Measurements from ENCODE around the gene PRH2.

Gene PRH2

GRCh38 chr12:10928746-10929286 lies at the start of gene PRH2:
PRH2 (plus strand) TSS chr12:10929236; CDS start chr12:10929274, 38 bp downstream.
- no peak for DNase-seq (ENCODE audit: low read depth)

GRCh38 chr12:10884086-10884725 lies 44.8 kb upstream of the PRH2 start, which contains the start of gene PRH1:
PRH1 (minus strand) TSS chr12:10884255; CDS start chr12:10884217, 38 bp downstream.
- no peak for TF ChIP-seq CTCF (IDR thresholded peaks at IDR 0.05; ENCODE audit: insufficient read depth, low read depth, low read length, missing control alignments)
- no peak within 1 kb of the TSS for H3K4me3 ChIP-seq (ENCODE audit: low read depth, low read length)
- DNase-seq (ENCODE audit: low read depth): no peak

More at GRCh38 chr12:10928746-10929286, at the start of gene PRH2:
- H3K4me3 ChIP-seq (ENCODE audit: low read depth, low read length): no peak within 1 kb of the TSS
- TF ChIP-seq CTCF (IDR thresholded peaks at IDR 0.05; ENCODE audit: insufficient read depth, low read depth, low read length, missing control alignments): no peak

- no peak for DNase-seq (ENCODE audit: low read depth)
- no peak overlapping the region for H3K4me3 ChIP-seq (ENCODE audit: low read depth, low read length)
- no peak for TF ChIP-seq CTCF (IDR thresholded peaks at IDR 0.05; ENCODE audit: insufficient read depth, low read depth, low read length, missing control alignments)
These were observed 39.8 kb upstream of the PRH2 start for GRCh38 chr12:10889226-10889625.

GRCh38 chr12:10891937-10892336 lies 37.1 kb upstream of the PRH2 start:
- TF ChIP-seq CTCF (IDR thresholded peaks at IDR 0.05; ENCODE audit: insufficient read depth, low read depth, low read length, missing control alignments): no peak
- no peak for DNase-seq (ENCODE audit: low read depth)

GRCh38 chr12:10896854-10897253 lies 32.2 kb upstream of the PRH2 start:
- no peak for TF ChIP-seq CTCF (IDR thresholded peaks at IDR 0.05; ENCODE audit: insufficient read depth, low read depth, low read length, missing control alignments)
- DNase-seq (ENCODE audit: low read depth): no peak
- H3K4me3 ChIP-seq (ENCODE audit: low read depth, low read length): no peak overlapping the region

More at GRCh38 chr12:10891937-10892336, 37.1 kb upstream of the PRH2 start:
- H3K4me3 ChIP-seq (ENCODE audit: low read depth, low read length): no peak overlapping the region

- no peak for TF ChIP-seq CTCF (IDR thresholded peaks at IDR 0.05; ENCODE audit: insufficient read depth, low read depth, low read length, missing control alignments)
- DNase-seq (ENCODE audit: low read depth): no peak
- no peak overlapping the region for H3K4me3 ChIP-seq (ENCODE audit: low read depth, low read length)
These were observed 28.5 kb upstream of the PRH2 start for GRCh38 chr12:10900530-10900929.

Measured in GM12865 (cell line).